Lower leg skin (tissue), 4 donors: ENCODE results near the gene DISC1. TPM values are rescaled to one million over a fixed set of nuclear protein-coding genes. Genes with fewer than 3 reads are reported as not detected.
A peak's percentile ranks its signal among the peaks of the same experiment; 100 is the strongest.

Experiments
- DNase-seq, 2 donors: peaks; one replicate each; pipeline ENCODE4 v3.0.0-alpha.2; 2019; ENCODE audit warnings: low spot score in 2 of 2
- H3K4me3 ChIP-seq: fragments of 200-600 bp; sonication (generic); 2 replicates; pipeline ENCODE4 v1.5.1; 2017; ENCODE audit warnings: mild to moderate bottlenecking, low read depth; ENCODE audit not compliant: poor library complexity, severe bottlenecking
- CTCF ChIP-seq, 3 donors: fragments of 450-650 bp; IDR thresholded peaks; one replicate each; pipeline ENCODE4 v1.5.1; 2016; ENCODE audit warnings: antibody characterized with exemption in 3 of 3, mild to moderate bottlenecking in 3 of 3, moderate library complexity in 2 of 3
- POLR2A ChIP-seq, 2 donors: fragments of 450-650 bp; IDR thresholded peaks; one replicate each; pipeline ENCODE4 v1.6.1; 2016 to 2017; ENCODE audit warnings: antibody characterized with exemption in 2 of 2, mild to moderate bottlenecking in 1 of 2, moderate library complexity in 1 of 2
- WGBS, 2 donors: methylation state at CpG; one replicate each; pipeline ENCODE4 v1.1.5; 2018; 5-methylcytosine and 5-hydroxymethylcytosine counted together
- intact Hi-C: fragments of 100-400 bp; cut with DNase I; formaldehyde crosslinking; loops from one replicate; pipeline ENCODE4 v1.15.0; 2023; ENCODE audit warnings: low total_unique reads
- total RNA-seq, 4 donors: library from RNA; depleted of rRNA; stranded (reverse); fragments of >200 nt; gene quantifications; one replicate each; pipeline ENCODE4 v1.1.0, GENCODE V29; 2016

DISC1 gene
- total RNA-seq, 4 donors from 2014 or later = 1.6 to 7.4 (median 3.5) TPM

- peak; percentile 43 to 93 for DNase-seq
- TF ChIP-seq CTCF (IDR thresholded peaks at IDR 0.05) = peak in 1 of 3 donors; percentile 60
- TF ChIP-seq POLR2A (IDR thresholded peaks at IDR 0.05) = no peak
- intact Hi-C loops = loop anchor here (5.0 kb wide), 1 partner anchor 761 kb away; no protein-coding TSS in a partner anchor
- H3K4me3 ChIP-seq = no peak overlapping the region
- WGBS, 2 donors = 31 to 32% methylated on average over 18 of the region's 18 CpGs
These were observed 240.1 kb downstream of the DISC1 start for GRCh38 chr1:231866392-231867331.

GRCh38 chr1:231867607-231868006 lies 241.0 kb downstream of the DISC1 start:
- WGBS, 2 donors = 43 to 44% methylated on average over 2 of the region's 2 CpGs
- intact Hi-C loops = loop anchor here (5.0 kb wide), 1 partner anchor 760 kb away; no protein-coding TSS in a partner anchor
- no peak overlapping the region for H3K4me3 ChIP-seq
- no peak for DNase-seq
- TF ChIP-seq CTCF (IDR thresholded peaks at IDR 0.05) = no peak
- TF ChIP-seq POLR2A (IDR thresholded peaks at IDR 0.05) = no peak

- no peak for TF ChIP-seq POLR2A (IDR thresholded peaks at IDR 0.05)
- intact Hi-C loops = loop anchor here (5.0 kb wide), 1 partner anchor 758 kb away; no protein-coding TSS in a partner anchor
- no peak overlapping the region for H3K4me3 ChIP-seq
- 78 to 86% methylated on average over 2 of the region's 2 CpGs for WGBS, 2 donors
- no peak for DNase-seq
These were observed 242.8 kb downstream of the DISC1 start for GRCh38 chr1:231869364-231869763.

- 92 to 96% methylated on average over 6 of the region's 6 CpGs for WGBS, 2 donors
- no peak for TF ChIP-seq CTCF (IDR thresholded peaks at IDR 0.05)
- no peak for TF ChIP-seq POLR2A (IDR thresholded peaks at IDR 0.05)
- no peak for DNase-seq
- intact Hi-C loops = no loop called here
- no peak overlapping the region for H3K4me3 ChIP-seq
These were observed 244.9 kb downstream of the DISC1 start for GRCh38 chr1:231871471-231871870.

GRCh38 chr1:231871878-231872277 lies 245.3 kb downstream of the DISC1 start:
- intact Hi-C loops = no loop called here
- WGBS, 2 donors = 75 to 77% methylated on average over 5 of the region's 5 CpGs
- no peak for DNase-seq
- H3K4me3 ChIP-seq = no peak overlapping the region
- TF ChIP-seq POLR2A (IDR thresholded peaks at IDR 0.05) = no peak
- TF ChIP-seq CTCF (IDR thresholded peaks at IDR 0.05) = no peak

GRCh38 chr1:231872461-231872910 lies 245.9 kb downstream of the DISC1 start:
- H3K4me3 ChIP-seq = no peak overlapping the region
- DNase-seq = no peak
- no peak for TF ChIP-seq CTCF (IDR thresholded peaks at IDR 0.05)
- no peak for TF ChIP-seq POLR2A (IDR thresholded peaks at IDR 0.05)
- 64 to 65% methylated on average over 1 of the region's 1 CpG for WGBS, 2 donors
- intact Hi-C loops = no loop called here
